ENCODE measurements around the gene DPH3. TPM values are rescaled to one million over a fixed set of nuclear protein-coding genes. Genes with fewer than 3 reads are reported as not detected.

DPH3 gene
- total RNA-seq, 2 experiments from 2014 or later: 10.5 to 12.8 TPM

- Mint-ChIP-seq H3K36me3 (ENCODE audit: low read depth) (peaks cover 88% of the 10 kb centered on the region), H3K4me3 (peak overlapping the region; percentile 95), H3K9me3 (no peaks in the 10 kb centered on the region), H3K27ac (peak overlapping the region; percentile 92), H3K27me3 (no peaks in the 10 kb centered on the region), H3K4me1 (ENCODE audit: low read depth) (peaks cover 73% of the 10 kb centered on the region)
- Histone ChIP-seq H3K27me3 (ENCODE audit: control insufficient read depth in 1 of 2, insufficient read depth in 2 of 2, low read length in 2 of 2) (no peaks in the 10 kb centered on the region), H3K36me3 (ENCODE audit: insufficient read depth, low read length) (peaks cover 21% of the 10 kb centered on the region), H3K27ac (ENCODE audit: low read depth in 1 of 2, low read length in 2 of 2) (peak overlapping the region; percentile 65 to 88), H3K4me3 (ENCODE audit: low read length) (peak overlapping the region; percentile 91), H3K4me1 (ENCODE audit: insufficient read depth, low read length) (peaks cover 46% of the 10 kb centered on the region), H3K9me3 (ENCODE audit: control insufficient read depth in 1 of 2, insufficient read depth in 1 of 2, low read length in 2 of 2) (peaks cover 5 to 10% of the 10 kb centered on the region in 2 experiments)
- ChIA-PET CTCF (interaction anchor here (0.6 to 9.5 kb wide), 23 partner anchors 9 to 260 kb away, joined by 3 to 208 read pairs (median 6); partner anchors contain the start of genes DPH3, OXNAD1 and RFTN1), POLR2A (interaction anchor here (0.6 to 9.8 kb wide), 21 partner anchors 10 to 758 kb away, joined by 3 to 211 read pairs (median 4); partner anchors contain the start of genes DPH3 and OXNAD1)
- ATAC-seq (ENCODE audit: poor library complexity): peak; percentile 12
- DNase-seq: peak in 11 of 14 experiments; percentile 35 to 80 (median 58)
- TF ChIP-seq CTCF (IDR thresholded peaks at IDR 0.05): peak; percentile 97
- intact Hi-C loops (cut with DNase I, micrococcal nuclease): loop anchor here (1.0 to 2.0 kb wide), 7 partner anchors 11 to 260 kb away; partner anchors contain the start of gene RFTN1 (in 1 of the 2)
Measured at GRCh38 chr3:16290007-16290826, 25.5 kb upstream of the DPH3 start.

- Mint-ChIP-seq H3K4me3 (peak overlapping the region; percentile 95), H3K36me3 (ENCODE audit: low read depth) (peaks cover 79% of the 10 kb centered on the region), H3K27ac (peak overlapping the region; percentile 92), H3K9me3 (no peaks in the 10 kb centered on the region), H3K4me1 (ENCODE audit: low read depth) (peaks cover 73% of the 10 kb centered on the region), H3K27me3 (no peaks in the 10 kb centered on the region)
- ATAC-seq (ENCODE audit: poor library complexity) (no peak), DNase-seq (no peak)
- intact Hi-C loops (cut with DNase I, micrococcal nuclease): loop anchor here (5.0 to 10.0 kb wide), 3 partner anchors 243 to 595 kb away; partner anchors contain the start of gene PLCL2 (in 1 of the 2)
- peak overlapping the region; percentile 91 for H3K4me3 ChIP-seq (ENCODE audit: low read length)
- no peak for TF ChIP-seq CTCF (IDR thresholded peaks at IDR 0.05)
- H3K27ac ChIP-seq (ENCODE audit: low read depth in 1 of 2, low read length in 2 of 2): peak overlapping the region; percentile 65 to 88
- ChIA-PET CTCF (interaction anchor here (0.7 to 9.5 kb wide), 8 partner anchors 11 to 240 kb away, joined by 3 to 208 read pairs (median 6); partner anchors contain the start of genes DPH3 and OXNAD1), POLR2A (interaction anchor here (0.6 to 9.8 kb wide), 9 partner anchors 15 to 554 kb away, joined by 3 to 211 read pairs (median 5); partner anchors contain the start of genes DPH3 and OXNAD1)
- peaks cover 4 to 10% of the 10 kb centered on the region in 2 experiments for H3K9me3 ChIP-seq (ENCODE audit: control insufficient read depth in 1 of 2, insufficient read depth in 1 of 2, low read length in 2 of 2)
- no peaks in the 10 kb centered on the region for H3K27me3 ChIP-seq (ENCODE audit: control insufficient read depth in 1 of 2, insufficient read depth in 2 of 2, low read length in 2 of 2)
- peaks cover 47% of the 10 kb centered on the region for H3K4me1 ChIP-seq (ENCODE audit: insufficient read depth, low read length)
- peaks cover 15% of the 10 kb centered on the region for H3K36me3 ChIP-seq (ENCODE audit: insufficient read depth, low read length)
Measured at GRCh38 chr3:16289144-16289889, 24.6 kb upstream of the DPH3 start.

- H3K4me3 Mint-ChIP-seq: peak overlapping the region; percentile 95
- peaks cover 0 to 5% of the 10 kb centered on the region in 2 experiments for H3K9me3 ChIP-seq (ENCODE audit: control insufficient read depth in 1 of 2, insufficient read depth in 1 of 2, low read length in 2 of 2)
- no peaks in the 10 kb centered on the region for H3K27me3 ChIP-seq (ENCODE audit: control insufficient read depth in 1 of 2, insufficient read depth in 2 of 2, low read length in 2 of 2)
- peaks cover 11% of the 10 kb centered on the region for H3K36me3 ChIP-seq (ENCODE audit: insufficient read depth, low read length)
- peaks cover 43% of the 10 kb centered on the region for H3K4me1 ChIP-seq (ENCODE audit: insufficient read depth, low read length)
- intact Hi-C loops (cut with DNase I, micrococcal nuclease): loop anchor here (5.0 to 10.0 kb wide), 3 partner anchors 244 to 596 kb away; partner anchors contain the start of gene PLCL2 (in 1 of the 2)
- H3K27ac ChIP-seq (ENCODE audit: low read depth in 1 of 2, low read length in 2 of 2): peak overlapping the region; percentile 65 to 88
- peaks cover 75% of the 10 kb centered on the region for H3K36me3 Mint-ChIP-seq (ENCODE audit: low read depth)
- H3K4me1 Mint-ChIP-seq (ENCODE audit: low read depth): peaks cover 77% of the 10 kb centered on the region
- H3K9me3 Mint-ChIP-seq: no peaks in the 10 kb centered on the region
- peak overlapping the region; percentile 91 for H3K4me3 ChIP-seq (ENCODE audit: low read length)
- no peak for TF ChIP-seq CTCF (IDR thresholded peaks at IDR 0.05)
- ATAC-seq (ENCODE audit: poor library complexity) (no peak), DNase-seq (peak in 2 of 14 experiments; percentile 38 to 50)
- ChIA-PET POLR2A (interaction anchor here (0.8 to 9.8 kb wide), 9 partner anchors 16 to 554 kb away, joined by 3 to 211 read pairs (median 5); partner anchors contain the start of genes DPH3 and OXNAD1), CTCF (interaction anchor here (0.7 to 9.5 kb wide), 5 partner anchors 12 to 49 kb away, joined by 3 to 208 read pairs (median 4); partner anchors contain the start of genes DPH3 and OXNAD1)
- no peaks in the 10 kb centered on the region for H3K27me3 Mint-ChIP-seq
- peak overlapping the region; percentile 92 for H3K27ac Mint-ChIP-seq
Measured at GRCh38 chr3:16288664-16289063, 23.9 kb upstream of the DPH3 start.
